ENCODE data around the gene ARAP3. TPM values are rescaled to one million over a fixed set of nuclear protein-coding genes. Genes with fewer than 3 reads are reported as not detected.

The ARAP3 gene
- total and polyA plus RNA-seq, 2 donors (not counting 1 experiment from before 2014, with no cell fraction given): 0.34 to 3.7 TPM

- POLR2A ChIA-PET: interaction anchor here (0.5 to 3.6 kb wide), 12 partner anchors 12 to 1090 kb away, joined by 3 to 22 read pairs (median 4); partner anchors contain the start of genes DIAPH1 and FCHSD1
- WGBS (ENCODE audit: insufficient coverage): under 1% methylated on average over 59 of the region's 63 CpGs
- H3K4me1 Mint-ChIP-seq: peaks cover 39% of the 10 kb centered on the region
- peak; percentile 42 for ATAC-seq (ENCODE audit: low read depth)
- CTCF ChIA-PET: interaction anchor here (0.7 to 10.3 kb wide), 22 partner anchors 8 to 379 kb away, joined by 3 to 124 read pairs (median 5); partner anchors contain the start of genes DIAPH1, FCHSD1, PCDHGA10 and RNF14
- peak overlapping the region; percentile 80 for H3K27ac Mint-ChIP-seq
- Histone ChIP-seq H3K4me3 (ENCODE audit: control extremely low read depth in 1 of 5, extremely low read depth in 1 of 5, insufficient read depth in 1 of 5, low read depth in 2 of 5, low read length in 4 of 5) (peak overlapping the region; percentile 70 to 99 (median 82)), H2AFZ (ENCODE audit: insufficient read depth, low read depth, low read length, poor library complexity, severe bottlenecking) (peak overlapping the region; percentile 97), H4K20me1 (ENCODE audit: control insufficient read depth, insufficient read depth, low read length, poor library complexity, severe bottlenecking) (peaks cover 23% of the 10 kb centered on the region), H3K4me2 (replicated peaks; ENCODE audit: low read depth, low read length, poor library complexity, severe bottlenecking) (peak overlapping the region; percentile 93), H3K36me3 (replicated peaks in 1 of 2; ENCODE audit: control extremely low read depth in 1 of 2, control insufficient read depth in 1 of 2, extremely low read depth in 1 of 2, insufficient read depth in 2 of 2, low read length in 1 of 2) (peaks cover 0 to 21% of the 10 kb centered on the region in 2 experiments), H3K27ac (ENCODE audit: low read length in 2 of 2) (peak overlapping the region; percentile 58 to 77), H3K9me3 (ENCODE audit: control extremely low read depth in 1 of 3, control insufficient read depth in 2 of 3, insufficient read depth in 1 of 3, low read length in 2 of 3) (no peaks in the 10 kb centered on the region), H3K79me2 (ENCODE audit: control insufficient read depth, insufficient read depth, low read length) (peaks cover 46% of the 10 kb centered on the region), H3K9ac (ENCODE audit: low read length) (peak overlapping the region; percentile 97), H3K4me1 (ENCODE audit: control insufficient read depth in 2 of 2, insufficient read depth in 2 of 2, low read length in 2 of 2) (peaks cover 30 to 36% of the 10 kb centered on the region in 2 donors), H3K27me3 (replicated peaks in 1 of 4; ENCODE audit: control extremely low read depth in 1 of 4, control insufficient read depth in 3 of 4, insufficient read depth in 4 of 4, low read length in 3 of 4) (no peaks in the 10 kb centered on the region)
- H3K27me3 Mint-ChIP-seq: no peaks in the 10 kb centered on the region
- TF ChIP-seq, protein P1, sequence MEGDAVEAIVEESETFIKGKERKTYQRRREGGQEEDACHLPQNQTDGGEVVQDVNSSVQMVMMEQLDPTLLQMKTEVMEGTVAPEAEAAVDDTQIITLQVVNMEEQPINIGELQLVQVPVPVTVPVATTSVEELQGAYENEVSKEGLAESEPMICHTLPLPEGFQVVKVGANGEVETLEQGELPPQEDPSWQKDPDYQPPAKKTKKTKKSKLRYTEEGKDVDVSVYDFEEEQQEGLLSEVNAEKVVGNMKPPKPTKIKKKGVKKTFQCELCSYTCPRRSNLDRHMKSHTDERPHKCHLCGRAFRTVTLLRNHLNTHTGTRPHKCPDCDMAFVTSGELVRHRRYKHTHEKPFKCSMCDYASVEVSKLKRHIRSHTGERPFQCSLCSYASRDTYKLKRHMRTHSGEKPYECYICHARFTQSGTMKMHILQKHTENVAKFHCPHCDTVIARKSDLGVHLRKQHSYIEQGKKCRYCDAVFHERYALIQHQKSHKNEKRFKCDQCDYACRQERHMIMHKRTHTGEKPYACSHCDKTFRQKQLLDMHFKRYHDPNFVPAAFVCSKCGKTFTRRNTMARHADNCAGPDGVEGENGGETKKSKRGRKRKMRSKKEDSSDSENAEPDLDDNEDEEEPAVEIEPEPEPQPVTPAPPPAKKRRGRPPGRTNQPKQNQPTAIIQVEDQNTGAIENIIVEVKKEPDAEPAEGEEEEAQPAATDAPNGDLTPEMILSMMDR (IDR thresholded peaks at IDR 0.05): no peak
- TF ChIP-seq EZH2 (IDR thresholded peaks at IDR 0.05; ENCODE audit: borderline replicate concordance, insufficient read depth, low read depth, low read length, poor library complexity, severe bottlenecking): no peak
- peak overlapping the region; percentile 94 for H3K4me3 Mint-ChIP-seq
- intact Hi-C loops (cut with micrococcal nuclease): loop anchor here (1.0 to 2.0 kb wide), 2 partner anchors 324 to 332 kb away; partner anchors contain the start of gene RNF14
- H3K9me3 Mint-ChIP-seq (ENCODE audit: insufficient read depth): no peaks in the 10 kb centered on the region
- DNase-seq: peak; percentile 75
Observed at GRCh38 chr5:141637123-141637766, 44.8 kb downstream of the ARAP3 start.

All from B cell (primary cell).